Tongue (tissue), 2 donors: ENCODE data around the gene ADAM19. TPM values are rescaled to one million over a fixed set of nuclear protein-coding genes. Genes with fewer than 3 reads are reported as not detected.
A peak's percentile ranks its signal among the peaks of the same experiment; 100 is the strongest.

Source experiments
- DNase-seq: peaks from one replicate; pipeline ENCODE4 v3.0.0-alpha.2; 2015
- total RNA-seq: library from RNA; depleted of rRNA; stranded (reverse); fragments of >200 nt; gene quantifications from one replicate; pipeline ENCODE4 v1.2.3, GENCODE V29; 2014

Gene ADAM19
- 16.5 TPM for total RNA-seq

DNA sequence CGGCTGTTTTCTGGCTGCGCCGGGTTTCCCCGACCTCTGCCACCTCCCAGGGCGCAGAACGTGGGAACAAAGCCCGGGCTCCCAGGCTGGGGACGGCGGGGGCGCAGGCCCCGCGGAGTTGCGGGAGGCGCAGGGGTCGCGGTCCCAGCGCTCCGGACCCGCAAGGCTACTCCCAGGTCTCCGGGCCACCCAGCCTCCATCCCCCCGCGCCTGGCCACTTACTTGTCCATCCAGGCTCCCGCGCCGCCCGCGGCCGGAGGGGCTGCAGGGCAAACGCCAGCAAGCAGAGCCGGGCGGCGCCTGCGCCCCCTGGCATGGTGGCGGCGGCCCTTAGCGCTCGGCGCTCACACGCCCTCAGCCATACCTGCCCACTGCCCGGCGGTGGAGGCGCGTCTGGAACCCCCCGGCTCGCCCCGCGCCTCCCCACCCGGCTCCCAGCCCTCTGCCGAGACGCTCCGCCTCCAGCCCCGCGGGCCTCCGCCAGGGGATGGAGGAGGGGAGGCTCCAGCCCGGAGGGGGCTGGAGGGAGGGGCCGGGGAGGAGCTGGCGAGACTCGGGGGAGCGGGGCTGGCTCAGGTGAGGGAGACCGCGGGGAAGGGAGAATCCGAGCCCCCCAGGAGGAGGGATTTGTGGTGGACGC is at the start of gene ADAM19:
ADAM19 (minus strand) TSS at position 395 of the 640 bp plus-strand sequence; CDS start at position 316, 79 bp downstream.
- peak; percentile 84 for DNase-seq

GRCh38 chr5:157624144-157624543 is 48.6 kb upstream of the ADAM19 start:
- no peak for DNase-seq

- DNase-seq, result peak; percentile 47
These were observed 45.2 kb upstream of the ADAM19 start for GRCh38 chr5:157620776-157621175.

DNA sequence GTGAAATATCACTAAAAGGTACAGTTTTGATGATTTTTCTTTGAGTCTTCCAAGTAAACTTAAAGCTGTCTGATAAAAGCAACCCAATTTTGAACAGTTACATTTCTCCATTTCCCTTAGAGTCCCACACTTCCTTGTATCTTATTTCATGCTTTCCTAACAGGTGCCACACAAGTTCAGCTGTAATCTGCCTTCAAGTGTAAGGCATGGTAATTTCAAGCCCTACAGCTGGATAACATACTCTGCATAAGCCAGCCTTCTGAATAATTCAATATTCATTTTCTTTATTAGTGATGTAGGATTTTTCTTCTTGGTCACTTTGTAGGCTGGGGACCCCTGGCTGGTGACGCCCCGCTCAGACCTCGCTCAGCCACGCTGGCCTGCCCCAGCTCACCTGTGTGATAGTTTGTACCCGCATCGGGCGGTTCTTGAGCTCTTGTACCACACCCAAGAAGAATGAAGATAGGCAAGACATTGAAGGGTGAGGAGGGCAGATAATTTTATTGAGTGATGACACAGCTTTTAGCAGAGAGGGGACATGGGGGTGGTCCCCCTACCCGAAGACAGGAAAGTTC is 42.7 kb upstream of the ADAM19 start:
- peak; percentile 63 for DNase-seq

- no peak for DNase-seq
These were observed 41.2 kb upstream of the ADAM19 start for GRCh38 chr5:157616785-157617184.

- DNase-seq, result no peak
These were observed 38.0 kb upstream of the ADAM19 start for GRCh38 chr5:157613385-157614245.

- DNase-seq, result no peak
These were observed 37.0 kb upstream of the ADAM19 start for GRCh38 chr5:157612581-157612980.

DNA sequence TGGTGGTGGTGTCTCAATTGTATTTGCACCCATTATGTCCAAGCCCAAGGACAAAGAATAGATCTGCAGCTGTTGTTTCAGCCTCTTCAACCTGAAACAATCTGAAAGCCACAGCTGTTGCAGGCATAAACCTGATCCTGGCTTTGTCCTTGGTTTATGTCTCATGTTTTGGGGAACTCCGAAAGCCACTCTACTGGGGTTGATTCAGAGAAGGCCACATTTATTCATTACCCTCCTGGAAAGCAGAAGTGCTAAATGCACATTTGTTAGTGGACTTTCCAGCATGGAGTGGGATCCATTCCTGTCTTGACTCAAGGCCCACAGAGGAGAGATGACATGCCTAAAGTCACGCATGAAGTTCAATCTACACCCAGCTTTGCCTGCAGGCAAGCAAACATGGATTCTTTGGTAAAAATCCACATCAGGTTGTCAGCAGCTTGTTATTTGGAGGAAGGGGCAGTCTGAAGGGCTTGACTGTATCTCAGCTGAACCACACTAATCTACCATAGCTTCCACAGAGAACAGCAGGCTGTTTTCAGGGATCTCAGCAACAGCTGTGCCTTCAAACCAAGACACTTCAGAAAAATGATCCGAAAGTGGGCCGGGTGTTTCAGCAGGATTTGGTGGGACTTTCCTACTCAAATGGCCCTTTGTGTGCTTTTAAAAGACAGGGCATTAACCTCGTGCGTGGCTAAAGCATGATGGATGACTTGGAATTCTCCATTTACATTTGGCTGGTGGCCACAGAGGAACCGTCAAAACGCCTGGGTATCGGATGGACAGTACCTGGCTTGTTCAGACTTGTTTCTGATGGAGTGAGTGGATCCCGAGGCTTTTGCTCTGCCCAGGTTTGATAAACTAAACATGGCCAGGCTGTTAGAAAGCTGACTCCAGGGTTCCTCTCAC is 36.2 kb upstream of the ADAM19 start:
- DNase-seq, result peak; percentile 95

DNA sequence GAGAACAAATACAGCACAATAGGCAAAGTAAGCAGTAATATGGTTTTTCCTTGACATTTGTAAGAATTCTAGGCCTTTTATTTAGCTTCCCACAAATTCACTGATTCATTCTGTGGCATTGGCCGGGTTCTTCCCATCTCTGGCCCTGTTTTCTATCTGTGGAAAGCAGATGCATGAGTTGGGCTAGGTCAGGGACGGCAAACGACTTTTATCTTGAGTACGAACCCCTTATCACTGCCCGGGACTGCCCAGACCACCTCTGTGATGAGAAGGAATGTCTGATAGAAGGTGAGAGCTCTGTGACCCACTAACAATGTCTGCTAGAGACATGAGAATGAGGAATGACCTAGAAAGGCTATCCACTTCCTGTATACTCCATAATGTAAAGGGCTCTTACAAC is 35.4 kb upstream of the ADAM19 start:
- no peak for DNase-seq

GRCh38 chr5:157608972-157609565 is 33.5 kb upstream of the ADAM19 start:
- DNase-seq, result no peak

- no peak for DNase-seq
These were observed 32.0 kb upstream of the ADAM19 start for GRCh38 chr5:157607371-157608161.

DNA sequence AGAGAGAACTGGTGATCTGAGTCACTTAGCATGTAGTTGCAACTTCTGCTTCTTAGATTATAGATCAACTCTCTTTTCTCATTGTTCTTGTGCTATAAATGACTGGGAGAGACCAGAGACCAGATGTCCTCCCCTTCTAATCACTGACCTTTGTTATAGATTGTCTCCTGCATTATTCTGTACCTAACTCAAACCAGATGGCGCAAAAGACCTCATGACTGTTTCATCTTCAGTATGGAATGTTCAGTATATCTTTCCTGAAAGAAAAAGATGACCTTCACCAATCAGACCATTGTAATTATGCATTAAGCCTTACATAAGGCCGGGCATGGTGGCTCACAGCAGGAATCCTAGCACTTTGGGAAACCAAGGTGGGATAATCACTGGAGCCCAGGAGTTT is 30.5 kb upstream of the ADAM19 start:
- DNase-seq, result no peak

GRCh38 chr5:157603333-157604190 is 28.0 kb upstream of the ADAM19 start:
- no peak for DNase-seq

DNA sequence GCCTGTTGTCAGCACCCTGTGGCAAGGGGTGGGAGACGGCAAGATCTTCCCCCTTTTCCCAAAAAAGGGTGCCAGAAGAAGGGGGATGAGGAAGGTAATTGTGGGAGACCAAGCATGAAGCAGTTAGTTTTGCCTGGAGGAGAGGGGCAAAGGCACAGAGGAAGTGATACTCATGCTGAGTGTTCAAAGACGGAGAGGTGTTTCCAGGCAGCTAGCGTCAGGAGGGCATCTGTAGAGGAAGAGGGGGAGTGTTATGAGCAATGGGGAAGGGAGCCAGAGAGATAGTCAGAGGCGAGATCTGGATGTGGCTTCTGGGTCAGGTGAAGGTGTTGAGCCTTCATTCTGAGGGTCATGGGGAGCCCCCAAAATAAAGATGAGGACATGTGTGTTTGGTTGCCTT is 26.9 kb upstream of the ADAM19 start:
- no peak for DNase-seq

- no peak for DNase-seq
These were observed 24.7 kb upstream of the ADAM19 start for GRCh38 chr5:157600252-157600651.

GRCh38 chr5:157599565-157599964 is 24.0 kb upstream of the ADAM19 start:
- no peak for DNase-seq

- DNase-seq, result no peak
These were observed 22.9 kb upstream of the ADAM19 start for GRCh38 chr5:157598350-157598936.

GRCh38 chr5:157597277-157597676 is 21.7 kb upstream of the ADAM19 start:
- DNase-seq, result no peak

- DNase-seq, result no peak
These were observed 20.9 kb upstream of the ADAM19 start for GRCh38 chr5:157596487-157596886.
